Measurements from ENCODE around the gene DKK2. TPM values are rescaled to one million over a fixed set of nuclear protein-coding genes. Genes with fewer than 3 reads are reported as not detected.

DKK2 gene
- total RNA-seq, 4 donors from 2014 or later, result 1.4 to 1.9 (median 1.6) TPM

DNA sequence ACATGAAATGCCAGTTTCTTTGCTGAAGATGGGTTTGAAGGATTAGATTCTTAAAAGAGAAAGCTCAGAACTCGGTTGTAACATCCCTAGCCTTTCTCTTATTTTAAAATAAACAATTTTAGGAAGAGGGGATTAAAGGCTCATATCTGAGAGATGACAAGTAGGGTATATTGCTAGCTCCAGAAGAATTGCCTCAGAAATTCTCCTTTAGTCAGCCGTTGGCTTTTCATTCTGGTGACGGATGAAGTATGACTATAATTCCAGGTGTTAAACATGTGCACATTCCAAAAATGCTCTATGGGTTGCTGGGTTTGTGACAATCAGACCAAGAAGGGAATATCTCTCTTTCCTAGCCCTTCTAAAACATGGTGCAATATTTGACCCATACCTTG lies 17.8 kb downstream of the DKK2 start:
- WGBS, result 59% methylated on average over 3 of the region's 3 CpGs
- DNase-seq (ENCODE audit: low spot score in 2 of 2), result no peak
- no peaks in the 10 kb centered on the region for H3K36me3 ChIP-seq

DNA sequence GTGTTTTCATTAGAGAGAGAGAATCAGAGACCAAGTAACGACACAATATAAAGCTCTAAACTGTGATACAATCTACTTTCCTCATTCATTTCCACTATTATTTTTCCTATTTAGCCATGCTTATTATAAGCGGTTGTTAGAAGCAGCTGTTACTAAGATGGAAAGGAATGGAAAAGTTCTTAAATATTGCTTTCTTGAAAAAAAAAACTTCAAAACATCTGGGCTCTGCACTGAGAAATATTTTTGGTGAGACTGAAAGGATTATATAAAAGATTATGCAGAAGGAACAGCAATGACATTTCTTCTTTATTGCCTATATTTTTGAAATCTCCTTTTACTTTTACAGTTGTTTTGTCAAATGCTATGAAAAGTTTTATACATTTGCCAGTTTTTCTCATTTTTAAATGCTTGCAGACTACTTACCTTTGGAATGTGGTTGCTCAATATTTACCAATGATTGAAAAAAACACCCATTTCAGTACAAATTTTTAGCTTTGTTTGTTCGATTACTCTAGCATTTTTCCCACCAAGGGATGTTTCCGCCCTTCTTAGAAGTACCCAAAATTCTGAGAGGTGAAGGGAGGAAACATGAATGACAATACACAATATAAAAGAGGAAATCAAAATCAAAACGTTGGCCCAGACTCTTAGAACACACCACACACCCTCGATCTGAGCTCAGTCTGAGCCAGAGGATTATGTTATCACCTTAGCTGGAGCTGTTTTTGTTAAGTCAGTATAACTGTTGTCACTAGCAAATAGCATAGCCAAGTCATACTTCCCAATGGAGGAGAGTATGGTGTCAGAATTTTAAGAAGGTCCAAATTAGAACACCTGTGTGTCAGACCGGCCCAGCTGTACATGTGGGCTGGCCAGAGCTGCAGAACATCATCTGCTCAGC lies 18.4 kb downstream of the DKK2 start:
- H3K27ac ChIP-seq, result peak overlapping the region; percentile 4
- H3K4me1 ChIP-seq, result no peaks in the 10 kb centered on the region
- TF ChIP-seq POLR2A (IDR thresholded peaks at IDR 0.05), result no peak
- no peak for TF ChIP-seq POLR2AphosphoS5 (IDR thresholded peaks at IDR 0.05)
- no peaks in the 10 kb centered on the region for H3K9me3 ChIP-seq
- no peak for DNase-seq (ENCODE audit: low spot score in 2 of 2)
- H3K4me3 ChIP-seq, result no peak overlapping the region
- 53% methylated on average over 7 of the region's 7 CpGs for whole genome bisulfite sequencing
- no peaks in the 10 kb centered on the region for H3K36me3 ChIP-seq
- no peaks in the 10 kb centered on the region for H3K27me3 ChIP-seq

More for the DNA sequence above, 17.8 kb downstream of the DKK2 start:
- no peaks in the 10 kb centered on the region for H3K9me3 ChIP-seq
- H3K4me1 ChIP-seq, result no peaks in the 10 kb centered on the region
- H3K27ac ChIP-seq, result peak overlapping the region; percentile 4
- no peak overlapping the region for H3K4me3 ChIP-seq
- H3K27me3 ChIP-seq, result no peaks in the 10 kb centered on the region
- TF ChIP-seq EP300 (IDR thresholded peaks at IDR 0.05) (no peak), POLR2A (IDR thresholded peaks at IDR 0.05) (no peak), POLR2AphosphoS5 (IDR thresholded peaks at IDR 0.05) (no peak)
- TF ChIP-seq, protein P1, sequence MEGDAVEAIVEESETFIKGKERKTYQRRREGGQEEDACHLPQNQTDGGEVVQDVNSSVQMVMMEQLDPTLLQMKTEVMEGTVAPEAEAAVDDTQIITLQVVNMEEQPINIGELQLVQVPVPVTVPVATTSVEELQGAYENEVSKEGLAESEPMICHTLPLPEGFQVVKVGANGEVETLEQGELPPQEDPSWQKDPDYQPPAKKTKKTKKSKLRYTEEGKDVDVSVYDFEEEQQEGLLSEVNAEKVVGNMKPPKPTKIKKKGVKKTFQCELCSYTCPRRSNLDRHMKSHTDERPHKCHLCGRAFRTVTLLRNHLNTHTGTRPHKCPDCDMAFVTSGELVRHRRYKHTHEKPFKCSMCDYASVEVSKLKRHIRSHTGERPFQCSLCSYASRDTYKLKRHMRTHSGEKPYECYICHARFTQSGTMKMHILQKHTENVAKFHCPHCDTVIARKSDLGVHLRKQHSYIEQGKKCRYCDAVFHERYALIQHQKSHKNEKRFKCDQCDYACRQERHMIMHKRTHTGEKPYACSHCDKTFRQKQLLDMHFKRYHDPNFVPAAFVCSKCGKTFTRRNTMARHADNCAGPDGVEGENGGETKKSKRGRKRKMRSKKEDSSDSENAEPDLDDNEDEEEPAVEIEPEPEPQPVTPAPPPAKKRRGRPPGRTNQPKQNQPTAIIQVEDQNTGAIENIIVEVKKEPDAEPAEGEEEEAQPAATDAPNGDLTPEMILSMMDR (IDR thresholded peaks at IDR 0.05), result no peak

DNA sequence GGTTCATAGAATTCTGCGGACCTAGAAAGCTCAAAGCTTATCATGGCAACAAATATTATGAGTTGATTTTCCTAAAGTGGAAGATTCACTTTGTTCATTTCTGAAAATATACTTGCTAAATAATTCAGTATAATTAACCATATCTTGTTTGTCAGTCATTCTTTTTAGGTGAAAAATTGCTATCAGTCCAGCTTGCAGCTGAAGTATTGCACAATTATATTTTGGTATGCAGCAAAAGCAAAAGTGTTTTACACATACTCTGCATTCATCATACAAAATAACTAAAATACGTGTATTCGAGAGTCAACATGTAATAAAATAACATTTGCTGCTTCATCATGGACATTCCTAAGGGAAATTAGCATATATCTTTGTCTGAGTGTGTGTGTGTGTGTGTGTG lies 24.8 kb downstream of the DKK2 start:
- 63% methylated on average over 3 of the region's 3 CpGs for WGBS
- H3K27ac ChIP-seq, result no peak overlapping the region
- H3K9me3 ChIP-seq, result no peaks in the 10 kb centered on the region
- no peaks in the 10 kb centered on the region for H3K36me3 ChIP-seq
- no peaks in the 10 kb centered on the region for H3K27me3 ChIP-seq
- no peaks in the 10 kb centered on the region for H3K4me1 ChIP-seq
- no peak overlapping the region for H3K4me3 ChIP-seq
- no peak for DNase-seq (ENCODE audit: low spot score in 2 of 2)
- TF ChIP-seq POLR2AphosphoS5 (IDR thresholded peaks at IDR 0.05), result no peak
- TF ChIP-seq POLR2A (IDR thresholded peaks at IDR 0.05), result no peak
- TF ChIP-seq EP300 (IDR thresholded peaks at IDR 0.05), result no peak

DNA sequence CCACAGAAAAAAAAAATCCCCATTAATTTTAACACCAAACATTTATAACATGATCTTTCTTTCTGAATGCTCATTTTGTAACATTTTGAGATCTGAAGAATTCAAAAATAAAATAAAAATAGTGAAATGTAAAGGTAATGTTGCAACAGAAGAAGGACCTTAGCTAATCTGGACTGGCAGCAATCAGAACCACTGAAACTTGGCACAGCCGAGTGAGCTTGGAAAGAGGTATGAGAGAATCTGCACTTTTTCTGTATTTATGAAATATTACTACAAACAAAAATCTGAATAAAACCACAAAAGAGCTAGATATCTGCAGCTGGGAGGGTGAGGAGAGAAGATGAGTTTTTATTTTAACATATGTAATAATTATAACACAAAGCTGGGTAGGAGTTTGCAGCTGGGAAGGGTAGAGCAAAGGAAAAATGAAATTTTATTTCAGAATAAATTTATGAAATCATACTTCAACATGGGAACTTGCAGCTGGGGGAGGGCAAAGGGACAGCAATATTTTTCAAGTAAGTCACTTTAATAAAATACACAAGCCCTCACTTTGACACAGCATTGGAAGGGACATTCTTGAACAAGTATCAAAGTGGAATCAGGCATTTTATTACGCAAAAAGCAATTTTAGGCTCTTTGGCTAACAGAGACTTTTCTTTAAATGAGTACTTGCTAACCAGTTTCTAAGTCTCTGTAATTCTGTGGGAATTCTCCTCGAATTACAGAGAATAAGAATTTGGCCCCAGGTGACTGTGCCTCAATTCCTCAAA lies 26.7 kb downstream of the DKK2 start:
- WGBS, result 41% methylated on average over 3 of the region's 3 CpGs
- no peak overlapping the region for H3K4me3 ChIP-seq
- no peak for DNase-seq (ENCODE audit: low spot score in 2 of 2)
- H3K27me3 ChIP-seq, result no peaks in the 10 kb centered on the region
- no peaks in the 10 kb centered on the region for H3K4me1 ChIP-seq
- no peaks in the 10 kb centered on the region for H3K36me3 ChIP-seq
- no peaks in the 10 kb centered on the region for H3K9me3 ChIP-seq
- TF ChIP-seq EP300 (IDR thresholded peaks at IDR 0.05) (no peak), POLR2A (IDR thresholded peaks at IDR 0.05) (no peak), POLR2AphosphoS5 (IDR thresholded peaks at IDR 0.05) (no peak)
- no peak overlapping the region for H3K27ac ChIP-seq

DNA sequence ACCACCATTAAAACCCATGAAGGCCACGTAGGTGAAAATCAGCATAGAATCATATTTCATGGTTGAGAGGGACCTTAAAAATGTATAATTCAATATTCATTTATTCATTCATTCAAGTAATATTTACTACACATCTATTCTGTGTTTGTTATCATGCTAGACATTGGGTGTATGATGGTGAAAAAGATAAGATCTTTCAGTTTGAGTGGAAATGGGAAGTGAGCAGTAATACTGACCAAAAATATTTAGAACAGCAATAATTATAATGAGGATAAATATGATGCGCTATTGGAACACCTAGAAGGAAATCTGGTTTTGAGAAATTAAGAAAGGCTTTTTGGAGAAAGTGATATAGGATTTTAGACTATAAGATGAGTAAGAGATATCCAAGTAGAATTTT lies 28.0 kb downstream of the DKK2 start:
- 88% methylated on average over 2 of the region's 2 CpGs for WGBS

DNA sequence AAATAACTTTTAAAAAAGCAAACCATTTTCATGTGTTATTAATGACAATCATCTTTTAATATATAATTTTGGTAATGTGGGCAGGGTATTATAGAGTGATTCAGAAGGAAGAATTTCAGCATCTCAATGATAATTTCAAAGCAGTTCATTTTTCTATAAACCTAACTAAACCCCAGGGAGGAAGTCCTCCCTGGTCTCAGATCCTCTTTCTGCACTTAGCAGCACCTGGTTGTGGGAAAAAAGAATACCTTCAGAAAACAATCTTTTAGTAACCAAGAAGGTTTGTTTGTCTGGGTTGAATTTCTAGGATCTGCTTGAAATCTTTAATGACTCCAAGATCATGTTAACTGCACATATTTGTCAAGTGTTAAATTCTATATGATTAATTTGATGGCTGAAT lies 29.9 kb downstream of the DKK2 start:
- DNase-seq (ENCODE audit: low spot score in 2 of 2), result no peak
- Histone ChIP-seq H3K4me3 (no peak overlapping the region), H3K9me3 (no peaks in the 10 kb centered on the region), H3K27ac (no peak overlapping the region), H3K4me1 (no peaks in the 10 kb centered on the region), H3K27me3 (no peaks in the 10 kb centered on the region), H3K36me3 (no peaks in the 10 kb centered on the region)
- TF ChIP-seq POLR2AphosphoS5 (IDR thresholded peaks at IDR 0.05) (no peak), POLR2A (IDR thresholded peaks at IDR 0.05) (no peak), EP300 (IDR thresholded peaks at IDR 0.05) (no peak)
- TF ChIP-seq, protein P1 (IDR thresholded peaks at IDR 0.05), result no peak

More for the DNA sequence above, 28.0 kb downstream of the DKK2 start:
- DNase-seq (ENCODE audit: low spot score in 2 of 2), result no peak
- TF ChIP-seq EP300 (IDR thresholded peaks at IDR 0.05) (no peak), POLR2A (IDR thresholded peaks at IDR 0.05) (no peak), POLR2AphosphoS5 (IDR thresholded peaks at IDR 0.05) (no peak)
- TF ChIP-seq, protein P1 (IDR thresholded peaks at IDR 0.05), result no peak
- Histone ChIP-seq H3K4me3 (no peak overlapping the region), H3K27ac (no peak overlapping the region), H3K4me1 (no peaks in the 10 kb centered on the region), H3K36me3 (no peaks in the 10 kb centered on the region), H3K27me3 (no peaks in the 10 kb centered on the region), H3K9me3 (no peaks in the 10 kb centered on the region)
